Activated CD4-positive, alpha-beta T cell treated with anti-CD3 and anti-CD28 coated beads for 36 hours (primary cell): Measurements from ENCODE around the gene IL22RA1. TPM values are rescaled to one million over a fixed set of nuclear protein-coding genes. Genes with fewer than 3 reads are reported as not detected.
A peak's percentile ranks its signal among the peaks of the same experiment; 100 is the strongest.

ENCODE experiments used
- ATAC-seq: fragments of 200-7000 bp; cut with Tn5 transposase; one replicate; pipeline ENCODE4 v1.10.0; 2021; ENCODE audit warnings: mild to moderate bottlenecking, moderate library complexity
- CTCF ChIA-PET: fragments of 350-600 bp; sonication (Branson Sonifier 250); formaldehyde crosslinking; loops from one replicate; lab custom pipeline; 2021; ENCODE audit warnings: antibody characterized with exemption; lab: Charles Lee
- POLR2A ChIA-PET: fragments of 350-600 bp; sonication (Branson Sonifier 250); formaldehyde crosslinking; loops from one replicate; lab custom pipeline; 2021; ENCODE audit warnings: antibody characterized with exemption, inconsistent platforms; lab: Charles Lee
- DNase-seq: peaks from one replicate; pipeline ENCODE4 v3.0.0-alpha.2; 2020
- H3K27ac Mint-ChIP-seq: one replicate; pipeline ENCODE4 v1.8.0; 2021; ENCODE audit warnings: mixed read lengths
- H3K27me3 Mint-ChIP-seq: one replicate; pipeline ENCODE4 v1.8.0; 2021; ENCODE audit warnings: mixed read lengths
- H3K36me3 Mint-ChIP-seq: one replicate; pipeline ENCODE4 v1.8.0; 2021; ENCODE audit warnings: low read depth, mixed read lengths
- H3K4me1 Mint-ChIP-seq: one replicate; pipeline ENCODE4 v1.8.0; 2021; ENCODE audit warnings: mixed read lengths
- H3K4me3 Mint-ChIP-seq: one replicate; pipeline ENCODE4 v1.8.0; 2021; ENCODE audit warnings: mild to moderate bottlenecking, moderate library complexity, mixed read lengths
- H3K9me3 Mint-ChIP-seq: one replicate; pipeline ENCODE4 v1.8.0; 2021; ENCODE audit warnings: low read depth, mixed read lengths
- intact Hi-C, 2 experiments: fragments of 100-400 bp; cut with DNase I in 1 of 2; cut with micrococcal nuclease in 1 of 2; formaldehyde crosslinking; loops; one replicate each; pipeline versions ENCODE4 v1.14.2 to v1.15.1; 2022 to 2024; cut with DNase I, micrococcal nuclease
- total RNA-seq, 2 experiments: library from RNA; stranded (reverse); gene quantifications; one replicate each; pipeline ENCODE4 v1.2.3, GENCODE V29; 2021

IL22RA1 gene
- total RNA-seq, 2 experiments from 2014 or later: not detected

- no peaks in the 10 kb centered on the region for H3K27me3 Mint-ChIP-seq
- intact Hi-C loops: no loop called here
- ATAC-seq (no peak), DNase-seq (no peak)
- CTCF ChIA-PET: interaction anchor here (0.6 to 1.3 kb wide), 3 partner anchors 10 to 236 kb away, joined by 3 to 5 read pairs (median 4); no protein-coding TSS in a partner anchor
- no peaks in the 10 kb centered on the region for H3K9me3 Mint-ChIP-seq
- POLR2A ChIA-PET: no interaction called here
- H3K4me3 Mint-ChIP-seq: no peak overlapping the region
- H3K36me3 Mint-ChIP-seq: peaks cover 11% of the 10 kb centered on the region
- H3K4me1 Mint-ChIP-seq: no peaks in the 10 kb centered on the region
- H3K27ac Mint-ChIP-seq: no peak overlapping the region
Observed at GRCh38 chr1:24164004-24164403, 21.1 kb upstream of the IL22RA1 start.

GRCh38 chr1:24162201-24162600 lies 19.3 kb upstream of the IL22RA1 start:
- no peak for DNase-seq
- no peaks in the 10 kb centered on the region for H3K9me3 Mint-ChIP-seq
- intact Hi-C loops: no loop called here
- CTCF ChIA-PET: interaction anchor here (0.6 kb wide), 1 partner anchor 148 kb away, joined by 3 read pairs; no protein-coding TSS in a partner anchor
- H3K27ac Mint-ChIP-seq: no peak overlapping the region
- H3K4me3 Mint-ChIP-seq: no peak overlapping the region
- H3K4me1 Mint-ChIP-seq: no peaks in the 10 kb centered on the region
- H3K27me3 Mint-ChIP-seq: no peaks in the 10 kb centered on the region
- no peak for ATAC-seq
- POLR2A ChIA-PET: no interaction called here
- H3K36me3 Mint-ChIP-seq: peaks cover 12% of the 10 kb centered on the region

GRCh38 chr1:24161270-24161669 lies 18.3 kb upstream of the IL22RA1 start:
- Mint-ChIP-seq H3K4me1 (no peaks in the 10 kb centered on the region), H3K27ac (no peak overlapping the region), H3K36me3 (peaks cover 12% of the 10 kb centered on the region), H3K9me3 (no peaks in the 10 kb centered on the region), H3K27me3 (no peaks in the 10 kb centered on the region), H3K4me3 (no peak overlapping the region)
- CTCF ChIA-PET: interaction anchor here (0.6 to 1.9 kb wide), 2 partner anchors 9 to 149 kb away, joined by 3 to 7 read pairs; no protein-coding TSS in a partner anchor
- ATAC-seq (no peak), DNase-seq (no peak)
- intact Hi-C loops: no loop called here
- POLR2A ChIA-PET: interaction anchor here (0.6 kb wide), 1 partner anchor 23 kb away, joined by 4 read pairs; no protein-coding TSS in a partner anchor

GRCh38 chr1:24159366-24159765 lies 16.4 kb upstream of the IL22RA1 start:
- H3K27ac Mint-ChIP-seq: no peak overlapping the region
- no peak for DNase-seq
- intact Hi-C loops: no loop called here
- no peak for ATAC-seq
- no peaks in the 10 kb centered on the region for H3K27me3 Mint-ChIP-seq
- ChIA-PET CTCF (interaction anchor here (0.7 to 0.9 kb wide), 2 partner anchors 10 to 40 kb away, joined by 4 to 5 read pairs; no protein-coding TSS in a partner anchor), POLR2A (no interaction called here)
- no peaks in the 10 kb centered on the region for H3K9me3 Mint-ChIP-seq
- H3K4me1 Mint-ChIP-seq: no peaks in the 10 kb centered on the region
- no peak overlapping the region for H3K4me3 Mint-ChIP-seq
- peaks cover 8% of the 10 kb centered on the region for H3K36me3 Mint-ChIP-seq

GRCh38 chr1:24157918-24158481 lies 15.1 kb upstream of the IL22RA1 start:
- Mint-ChIP-seq H3K27me3 (no peaks in the 10 kb centered on the region), H3K4me3 (no peak overlapping the region), H3K9me3 (no peaks in the 10 kb centered on the region), H3K36me3 (peaks cover 8% of the 10 kb centered on the region), H3K4me1 (no peaks in the 10 kb centered on the region), H3K27ac (peak overlapping the region; percentile 19)
- ChIA-PET CTCF (interaction anchor here (0.5 to 1.2 kb wide), 5 partner anchors 14 to 366 kb away, joined by 3 read pairs; no protein-coding TSS in a partner anchor), POLR2A (no interaction called here)
- DNase-seq: no peak
- no peak for ATAC-seq
- intact Hi-C loops: no loop called here

- H3K4me3 Mint-ChIP-seq: no peak overlapping the region
- ATAC-seq (no peak), DNase-seq (no peak)
- peaks cover 4% of the 10 kb centered on the region for H3K27me3 Mint-ChIP-seq
- H3K4me1 Mint-ChIP-seq: no peaks in the 10 kb centered on the region
- no peaks in the 10 kb centered on the region for H3K9me3 Mint-ChIP-seq
- H3K36me3 Mint-ChIP-seq: peaks cover 8% of the 10 kb centered on the region
- CTCF ChIA-PET: interaction anchor here (2.2 kb wide), 1 partner anchor 235 kb away, joined by 7 read pairs; no protein-coding TSS in a partner anchor
- intact Hi-C loops: no loop called here
- no peak overlapping the region for H3K27ac Mint-ChIP-seq
- POLR2A ChIA-PET: interaction anchor here (0.5 kb wide), 1 partner anchor 32 kb away, joined by 3 read pairs; no protein-coding TSS in a partner anchor
Observed at GRCh38 chr1:24156542-24157260, 13.8 kb upstream of the IL22RA1 start.

GRCh38 chr1:24155011-24155782 lies 12.3 kb upstream of the IL22RA1 start:
- ChIA-PET POLR2A (no interaction called here), CTCF (interaction anchor here (0.7 to 2.2 kb wide), 8 partner anchors 10 to 239 kb away, joined by 3 to 7 read pairs (median 3); no protein-coding TSS in a partner anchor)
- no peak overlapping the region for H3K27ac Mint-ChIP-seq
- H3K4me1 Mint-ChIP-seq: peaks cover 12% of the 10 kb centered on the region
- DNase-seq: peak; percentile 18
- H3K27me3 Mint-ChIP-seq: peaks cover 16% of the 10 kb centered on the region
- no peak overlapping the region for H3K4me3 Mint-ChIP-seq
- H3K9me3 Mint-ChIP-seq: no peaks in the 10 kb centered on the region
- peaks cover 8% of the 10 kb centered on the region for H3K36me3 Mint-ChIP-seq
- intact Hi-C loops: no loop called here
- no peak for ATAC-seq

- Mint-ChIP-seq H3K4me3 (no peak overlapping the region), H3K27me3 (peaks cover 16% of the 10 kb centered on the region), H3K27ac (no peak overlapping the region), H3K9me3 (no peaks in the 10 kb centered on the region), H3K4me1 (peaks cover 19% of the 10 kb centered on the region), H3K36me3 (peaks cover 8% of the 10 kb centered on the region)
- intact Hi-C loops: no loop called here
- CTCF ChIA-PET: interaction anchor here (0.6 to 3.0 kb wide), 8 partner anchors 10 to 862 kb away, joined by 3 to 20 read pairs (median 4); partner anchors contain the start of gene IFNLR1
- POLR2A ChIA-PET: interaction anchor here (0.6 kb wide), 1 partner anchor 486 kb away, joined by 5 read pairs; no protein-coding TSS in a partner anchor
- no peak for ATAC-seq
- no peak for DNase-seq
Observed at GRCh38 chr1:24154215-24154614, 11.3 kb upstream of the IL22RA1 start.

- DNase-seq (no peak), ATAC-seq (no peak)
- peaks cover 5% of the 10 kb centered on the region for H3K36me3 Mint-ChIP-seq
- no peak overlapping the region for H3K4me3 Mint-ChIP-seq
- peaks cover 19% of the 10 kb centered on the region for H3K4me1 Mint-ChIP-seq
- ChIA-PET POLR2A (interaction anchor here (0.6 kb wide), 1 partner anchor 1276 kb away, joined by 4 read pairs; no protein-coding TSS in a partner anchor), CTCF (interaction anchor here (0.5 to 3.3 kb wide), 8 partner anchors 8 to 289 kb away, joined by 3 to 20 read pairs (median 4); partner anchors contain the start of gene IFNLR1)
- intact Hi-C loops: no loop called here
- no peaks in the 10 kb centered on the region for H3K9me3 Mint-ChIP-seq
- H3K27ac Mint-ChIP-seq: no peak overlapping the region
- H3K27me3 Mint-ChIP-seq: peaks cover 16% of the 10 kb centered on the region
Observed at GRCh38 chr1:24152631-24153494, 9.9 kb upstream of the IL22RA1 start.

GRCh38 chr1:24151175-24151533 lies 8.2 kb upstream of the IL22RA1 start:
- Mint-ChIP-seq H3K9me3 (no peaks in the 10 kb centered on the region), H3K27me3 (peaks cover 18% of the 10 kb centered on the region), H3K27ac (no peak overlapping the region), H3K36me3 (peaks cover 2% of the 10 kb centered on the region), H3K4me3 (no peak overlapping the region), H3K4me1 (peaks cover 19% of the 10 kb centered on the region)
- POLR2A ChIA-PET: interaction anchor here (1.9 kb wide), 1 partner anchor 241 kb away, joined by 7 read pairs; no protein-coding TSS in a partner anchor
- ATAC-seq: no peak
- CTCF ChIA-PET: interaction anchor here (0.6 to 3.3 kb wide), 18 partner anchors 10 to 894 kb away, joined by 3 to 53 read pairs (median 4); no protein-coding TSS in a partner anchor
- intact Hi-C loops: loop anchor here in 1 of 2 experiments (2.0 kb wide), 3 partner anchors 36 to 80 kb away; partner anchors contain the start of gene IFNLR1
- DNase-seq: no peak
